ENCODE results near the gene GRAP2.
"Not testable (repeated sequence)": the region's sequence is repeated elsewhere in the genome, so short reads cannot be mapped to it uniquely, and the experiment has no call there.

Gene GRAP2

DNA sequence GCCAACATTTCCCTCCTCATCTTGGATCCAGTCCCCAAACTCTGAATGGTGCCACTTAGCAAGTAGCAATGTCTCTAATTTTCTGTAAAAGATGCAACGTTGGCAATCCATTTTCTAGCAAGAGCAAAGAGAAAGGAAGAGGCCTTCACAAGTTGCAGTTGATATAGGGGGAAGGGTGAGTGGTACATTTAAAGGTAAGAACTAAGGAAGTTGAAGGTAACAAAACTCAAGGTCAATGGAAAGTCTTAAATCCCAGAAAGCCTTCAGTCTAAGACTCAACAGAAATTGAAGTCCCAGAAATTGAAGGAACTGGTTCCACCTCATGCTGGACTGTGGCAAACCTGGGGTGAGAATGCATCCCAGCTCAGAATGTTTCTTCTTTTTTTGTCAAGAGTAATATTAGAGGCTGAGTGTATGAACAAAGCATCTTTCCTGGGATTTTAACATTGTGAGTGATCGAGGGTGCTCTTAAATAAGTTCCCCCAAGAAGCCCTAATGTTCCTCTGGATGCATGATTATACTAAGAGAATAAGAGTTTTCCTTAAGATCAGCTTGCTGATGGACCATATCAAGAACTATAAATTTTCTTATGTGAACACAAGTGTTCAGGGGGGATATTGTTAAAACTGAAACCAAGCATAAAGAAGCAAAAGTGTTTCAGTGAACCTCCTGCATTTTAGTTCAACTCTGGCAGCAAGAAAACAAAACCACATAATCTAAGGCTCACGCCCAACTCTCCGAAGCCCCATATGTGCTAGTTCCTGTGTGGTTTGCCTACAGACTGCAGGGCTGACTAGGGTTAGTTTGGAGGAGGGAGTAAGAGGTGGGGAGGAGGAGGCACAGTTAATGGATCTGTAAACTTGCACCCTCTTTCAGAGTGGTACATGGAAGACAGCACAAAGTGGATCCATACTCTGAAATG is at the start of gene GRAP2:
Gene GRAP2, plus strand, starts transcription at position 779 of the 922 bp plus-strand sequence. CDS start 46,023 bp downstream, outside the sequence.
- TF ChIP-seq YY1 (IDR thresholded peaks at IDR 0.05; ENCODE audit: insufficient read depth, insufficient read length) (no peak), ZNF274 (IDR thresholded peaks at IDR 0.05; ENCODE audit: low read depth, low read length) (no peak), SUZ12 (IDR thresholded peaks at IDR 0.05; ENCODE audit: extremely low read depth, insufficient read depth, insufficient read length) (no peak)
- no peak within 1 kb of the TSS for H3K4me3 ChIP-seq (ENCODE audit: insufficient read length, low read depth)
- no peaks in the 10 kb centered on the region for H3K4me1 ChIP-seq (ENCODE audit: insufficient read depth, insufficient read length)
- no peaks in the 10 kb centered on the region for H3K36me3 ChIP-seq (ENCODE audit: insufficient read depth, insufficient read length, low read length)
- no peaks in the 10 kb centered on the region for H3K9me3 ChIP-seq (ENCODE audit: insufficient read depth, low read length)
- H3K27me3 ChIP-seq (ENCODE audit: insufficient read depth, insufficient read length): no peaks in the 10 kb centered on the region
- DNase-seq (ENCODE audit: low read depth, low spot score): no peak
- H3K9ac ChIP-seq (ENCODE audit: insufficient read length, low read depth): no peak within 1 kb of the TSS

DNA sequence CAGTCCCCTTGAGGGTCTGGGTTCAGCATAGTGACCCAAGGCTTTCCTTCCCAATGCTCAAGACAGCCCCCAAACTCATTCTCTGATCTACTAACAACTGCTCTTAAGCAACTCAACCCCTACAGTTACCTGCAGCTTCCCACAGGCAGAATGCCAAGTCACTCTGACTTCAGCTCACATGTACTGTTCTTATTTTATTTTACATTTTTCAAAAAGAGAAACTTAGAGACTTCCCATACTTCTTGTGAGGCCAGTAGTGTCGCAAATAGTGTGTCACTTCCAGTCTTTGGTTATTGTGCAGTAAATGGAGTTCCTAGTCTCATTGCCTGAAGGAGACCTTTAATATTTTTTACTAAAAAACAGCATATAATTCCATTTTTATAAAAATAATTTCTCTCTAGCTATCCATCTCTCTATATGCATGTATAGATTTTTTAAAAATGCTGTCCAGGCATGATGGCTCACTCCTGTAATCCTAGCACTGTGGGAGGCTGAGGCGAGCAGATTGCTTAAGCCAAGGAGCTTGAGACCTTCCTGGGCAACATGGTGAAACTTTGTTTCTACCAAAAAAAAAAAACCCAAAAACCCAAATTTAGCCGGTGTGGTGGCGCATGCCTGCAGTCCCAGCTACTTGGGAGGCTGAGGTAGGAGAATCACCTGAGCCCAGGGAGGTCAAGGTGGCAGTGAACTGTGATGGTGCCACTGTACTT is 49.1 kb upstream of the GRAP2 start:
- TF ChIP-seq SUZ12 (IDR thresholded peaks at IDR 0.05; ENCODE audit: extremely low read depth, insufficient read depth, insufficient read length) (no peak), ZNF274 (IDR thresholded peaks at IDR 0.05; ENCODE audit: low read depth, low read length) (no peak), YY1 (IDR thresholded peaks at IDR 0.05; ENCODE audit: insufficient read depth, insufficient read length) (no peak)
- Histone ChIP-seq H3K4me3 (ENCODE audit: insufficient read length, low read depth) (no peak overlapping the region), H3K9ac (ENCODE audit: insufficient read length, low read depth) (no peak overlapping the region), H3K4me1 (ENCODE audit: insufficient read depth, insufficient read length) (no peaks in the 10 kb centered on the region), H3K9me3 (ENCODE audit: insufficient read depth, low read length) (no peaks in the 10 kb centered on the region), H3K27me3 (ENCODE audit: insufficient read depth, insufficient read length) (no peaks in the 10 kb centered on the region), H3K36me3 (ENCODE audit: insufficient read depth, insufficient read length, low read length) (no peaks in the 10 kb centered on the region)
- no peak for DNase-seq (ENCODE audit: low read depth, low spot score)

DNA sequence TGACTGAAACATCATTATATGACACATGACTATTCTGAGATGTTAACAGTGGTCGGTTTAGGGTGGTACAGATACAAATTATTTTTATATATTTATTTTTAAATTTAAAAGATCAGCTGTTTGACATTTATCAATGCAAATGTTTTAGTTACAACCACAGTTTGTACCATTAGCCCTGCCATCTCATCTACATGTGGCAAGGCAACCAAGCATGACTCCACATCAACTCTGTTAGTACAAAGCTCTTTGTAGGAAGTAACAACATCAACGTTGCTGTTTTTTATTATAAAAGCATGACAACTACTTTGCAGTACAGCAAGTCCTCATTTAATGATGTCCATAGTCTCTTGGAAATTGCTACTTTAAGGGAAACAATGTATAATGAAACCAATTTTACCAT is 48.1 kb upstream of the GRAP2 start:
- Histone ChIP-seq H3K9ac (ENCODE audit: insufficient read length, low read depth) (no peak overlapping the region), H3K9me3 (ENCODE audit: insufficient read depth, low read length) (no peaks in the 10 kb centered on the region), H3K4me3 (ENCODE audit: insufficient read length, low read depth) (no peak overlapping the region), H3K27me3 (ENCODE audit: insufficient read depth, insufficient read length) (no peaks in the 10 kb centered on the region), H3K36me3 (ENCODE audit: insufficient read depth, insufficient read length, low read length) (no peaks in the 10 kb centered on the region), H3K4me1 (ENCODE audit: insufficient read depth, insufficient read length) (no peaks in the 10 kb centered on the region)
- DNase-seq (ENCODE audit: low read depth, low spot score): no peak
- TF ChIP-seq ZNF274 (IDR thresholded peaks at IDR 0.05; ENCODE audit: low read depth, low read length): no peak
- TF ChIP-seq YY1 (IDR thresholded peaks at IDR 0.05; ENCODE audit: insufficient read depth, insufficient read length): no peak
- no peak for TF ChIP-seq SUZ12 (IDR thresholded peaks at IDR 0.05; ENCODE audit: extremely low read depth, insufficient read depth, insufficient read length)

- DNase-seq (ENCODE audit: low read depth, low spot score): no peak
- Histone ChIP-seq H3K4me1 (ENCODE audit: insufficient read depth, insufficient read length) (no peaks in the 10 kb centered on the region), H3K4me3 (ENCODE audit: insufficient read length, low read depth) (no peak overlapping the region), H3K36me3 (ENCODE audit: insufficient read depth, insufficient read length, low read length) (no peaks in the 10 kb centered on the region), H3K27me3 (ENCODE audit: insufficient read depth, insufficient read length) (no peaks in the 10 kb centered on the region), H3K9me3 (ENCODE audit: insufficient read depth, low read length) (no peaks in the 10 kb centered on the region), H3K9ac (ENCODE audit: insufficient read length, low read depth) (no peak overlapping the region)
- TF ChIP-seq ZNF274 (IDR thresholded peaks at IDR 0.05; ENCODE audit: low read depth, low read length) (no peak), SUZ12 (IDR thresholded peaks at IDR 0.05; ENCODE audit: extremely low read depth, insufficient read depth, insufficient read length) (no peak), YY1 (IDR thresholded peaks at IDR 0.05; ENCODE audit: insufficient read depth, insufficient read length) (no peak)
Measured at GRCh38 chr22:39856588-39856987, 44.3 kb upstream of the GRAP2 start.

- no peak for TF ChIP-seq YY1 (IDR thresholded peaks at IDR 0.05; ENCODE audit: insufficient read depth, insufficient read length)
- no peak for TF ChIP-seq SUZ12 (IDR thresholded peaks at IDR 0.05; ENCODE audit: extremely low read depth, insufficient read depth, insufficient read length)
- TF ChIP-seq ZNF274 (IDR thresholded peaks at IDR 0.05; ENCODE audit: low read depth, low read length): no peak
- DNase-seq (ENCODE audit: low read depth, low spot score): no peak
- H3K4me1 ChIP-seq (ENCODE audit: insufficient read depth, insufficient read length): no peaks in the 10 kb centered on the region
- H3K9me3 ChIP-seq (ENCODE audit: insufficient read depth, low read length): no peaks in the 10 kb centered on the region
- H3K36me3 ChIP-seq (ENCODE audit: insufficient read depth, insufficient read length, low read length): no peaks in the 10 kb centered on the region
- H3K27me3 ChIP-seq (ENCODE audit: insufficient read depth, insufficient read length): no peaks in the 10 kb centered on the region
- no peak overlapping the region for H3K9ac ChIP-seq (ENCODE audit: insufficient read length, low read depth)
- no peak overlapping the region for H3K4me3 ChIP-seq (ENCODE audit: insufficient read length, low read depth)
Measured at GRCh38 chr22:39859903-39860588, 40.8 kb upstream of the GRAP2 start.

DNA sequence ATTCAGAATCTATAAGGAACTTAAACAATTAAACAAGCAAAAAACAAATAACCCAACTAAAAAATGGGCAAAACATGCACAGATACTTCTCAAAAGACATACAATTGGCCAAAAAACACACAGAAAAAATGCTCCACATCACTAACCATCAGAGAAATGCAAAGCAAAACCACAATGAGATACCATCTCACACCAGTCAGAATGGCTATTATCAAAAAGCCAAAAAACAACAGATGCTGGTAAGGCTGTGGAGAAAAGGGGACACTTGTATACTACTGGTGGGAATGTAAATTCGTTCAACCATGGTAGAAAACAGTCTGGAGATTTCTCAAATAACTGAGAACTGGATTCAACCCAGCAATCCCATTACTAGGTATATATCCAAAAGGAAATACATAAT is 32.1 kb upstream of the GRAP2 start:
- H3K27me3 ChIP-seq (ENCODE audit: insufficient read depth, insufficient read length): no peaks in the 10 kb centered on the region
- TF ChIP-seq ZNF274 (IDR thresholded peaks at IDR 0.05; ENCODE audit: low read depth, low read length) (no peak), YY1 (IDR thresholded peaks at IDR 0.05; ENCODE audit: insufficient read depth, insufficient read length) (no peak), SUZ12 (IDR thresholded peaks at IDR 0.05; ENCODE audit: extremely low read depth, insufficient read depth, insufficient read length) (no peak)
- no peaks in the 10 kb centered on the region for H3K9me3 ChIP-seq (ENCODE audit: insufficient read depth, low read length)
- H3K36me3 ChIP-seq (ENCODE audit: insufficient read depth, insufficient read length, low read length): no peaks in the 10 kb centered on the region
- no peak for DNase-seq (ENCODE audit: low read depth, low spot score)
- no peak overlapping the region for H3K4me3 ChIP-seq (ENCODE audit: insufficient read length, low read depth)
- no peaks in the 10 kb centered on the region for H3K4me1 ChIP-seq (ENCODE audit: insufficient read depth, insufficient read length)
- no peak overlapping the region for H3K9ac ChIP-seq (ENCODE audit: insufficient read length, low read depth)

DNA sequence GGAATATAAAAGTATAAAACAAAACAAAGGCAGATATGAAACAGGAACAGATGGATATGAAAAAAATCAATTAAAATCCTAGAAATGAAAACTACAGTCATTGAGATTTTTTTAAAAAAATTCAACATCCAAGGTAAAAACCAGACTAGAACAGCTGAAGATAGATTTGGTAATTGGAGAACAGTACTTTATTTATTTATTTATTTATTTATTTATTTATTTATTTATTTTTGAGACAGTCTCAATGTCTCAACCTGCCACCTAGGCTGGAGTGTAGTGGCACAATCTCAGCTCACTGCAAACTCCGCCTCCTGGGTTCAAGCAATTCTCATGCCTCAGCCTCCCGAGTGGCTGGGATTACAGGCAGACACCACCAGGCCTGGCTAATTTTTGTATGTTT is 31.1 kb upstream of the GRAP2 start:
- not testable (repeated sequence) for H3K4me3 ChIP-seq (ENCODE audit: insufficient read length, low read depth); H3K9me3 ChIP-seq (ENCODE audit: insufficient read depth, low read length); H3K4me1 ChIP-seq (ENCODE audit: insufficient read depth, insufficient read length); H3K36me3 ChIP-seq (ENCODE audit: insufficient read depth, insufficient read length, low read length); H3K27me3 ChIP-seq (ENCODE audit: insufficient read depth, insufficient read length); DNase-seq (ENCODE audit: low read depth, low spot score); H3K9ac ChIP-seq (ENCODE audit: insufficient read length, low read depth)
